Measurements from ENCODE around the gene WNT7B.

DNA sequence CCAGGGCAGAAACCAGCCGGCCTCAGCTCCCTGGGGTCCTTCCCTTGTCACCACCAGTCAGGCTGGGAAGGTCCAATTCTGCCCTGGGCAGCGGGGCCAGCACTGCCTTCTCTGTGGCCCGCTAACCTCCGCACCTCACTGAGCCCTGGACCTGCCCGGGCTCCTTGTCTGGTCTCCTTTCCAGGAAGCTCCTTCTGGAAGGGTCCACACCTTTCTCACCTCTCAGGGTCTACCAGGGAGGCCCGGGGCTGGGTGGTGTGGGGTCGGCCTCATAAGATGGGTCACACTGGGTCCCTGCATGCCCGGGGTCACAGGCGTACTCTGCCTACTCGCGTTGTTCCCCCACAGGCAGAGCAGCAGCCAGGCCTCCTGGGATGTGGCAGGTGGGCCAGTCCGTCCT lies 69.0 kb downstream of the WNT7B start:
- TF ChIP-seq, protein P1, sequence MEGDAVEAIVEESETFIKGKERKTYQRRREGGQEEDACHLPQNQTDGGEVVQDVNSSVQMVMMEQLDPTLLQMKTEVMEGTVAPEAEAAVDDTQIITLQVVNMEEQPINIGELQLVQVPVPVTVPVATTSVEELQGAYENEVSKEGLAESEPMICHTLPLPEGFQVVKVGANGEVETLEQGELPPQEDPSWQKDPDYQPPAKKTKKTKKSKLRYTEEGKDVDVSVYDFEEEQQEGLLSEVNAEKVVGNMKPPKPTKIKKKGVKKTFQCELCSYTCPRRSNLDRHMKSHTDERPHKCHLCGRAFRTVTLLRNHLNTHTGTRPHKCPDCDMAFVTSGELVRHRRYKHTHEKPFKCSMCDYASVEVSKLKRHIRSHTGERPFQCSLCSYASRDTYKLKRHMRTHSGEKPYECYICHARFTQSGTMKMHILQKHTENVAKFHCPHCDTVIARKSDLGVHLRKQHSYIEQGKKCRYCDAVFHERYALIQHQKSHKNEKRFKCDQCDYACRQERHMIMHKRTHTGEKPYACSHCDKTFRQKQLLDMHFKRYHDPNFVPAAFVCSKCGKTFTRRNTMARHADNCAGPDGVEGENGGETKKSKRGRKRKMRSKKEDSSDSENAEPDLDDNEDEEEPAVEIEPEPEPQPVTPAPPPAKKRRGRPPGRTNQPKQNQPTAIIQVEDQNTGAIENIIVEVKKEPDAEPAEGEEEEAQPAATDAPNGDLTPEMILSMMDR (IDR thresholded peaks at IDR 0.05), result no peak
- TF ChIP-seq ZFX (IDR thresholded peaks at IDR 0.05; ENCODE audit: borderline replicate concordance), result no peak
